ENCODE measurements around the gene TMEM30A.

The TMEM30A gene

DNA sequence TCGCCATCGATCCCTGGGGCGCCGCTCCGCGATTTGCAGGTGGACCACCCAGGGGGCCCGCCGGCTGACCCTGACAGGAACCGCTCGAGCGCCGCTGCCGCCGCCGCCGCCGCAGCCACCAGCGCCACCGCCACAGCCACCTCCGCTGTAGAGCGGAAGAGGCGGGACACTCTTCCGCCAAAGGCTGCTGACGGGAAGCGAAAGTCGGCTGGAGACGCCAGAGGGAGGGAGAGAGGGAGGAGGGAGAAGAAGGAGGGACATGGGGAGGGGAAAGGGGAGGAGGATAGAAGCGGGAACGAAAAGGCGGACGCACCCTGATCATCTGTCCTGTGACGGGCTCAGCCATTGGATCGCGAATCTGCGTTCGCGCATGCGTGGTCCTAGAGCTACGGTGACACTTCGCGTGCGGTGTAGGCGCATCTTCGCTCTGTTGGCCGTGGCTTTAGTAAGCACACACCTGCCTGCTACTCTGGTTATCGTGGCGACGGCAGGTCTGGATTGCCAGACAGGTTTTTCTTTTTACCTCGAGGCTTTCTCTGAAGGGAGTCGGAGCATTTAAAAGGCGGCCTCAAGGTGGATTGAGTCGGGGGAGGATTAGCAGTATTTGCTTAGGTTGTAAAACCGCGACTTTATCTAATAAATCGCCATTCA is at the start of gene TMEM30A:
Gene TMEM30A (minus strand): TSS at position 161 of the 651 bp plus-strand sequence. CDS start 154 bp downstream, at position 7.
- TF ChIP-seq, protein P1, sequence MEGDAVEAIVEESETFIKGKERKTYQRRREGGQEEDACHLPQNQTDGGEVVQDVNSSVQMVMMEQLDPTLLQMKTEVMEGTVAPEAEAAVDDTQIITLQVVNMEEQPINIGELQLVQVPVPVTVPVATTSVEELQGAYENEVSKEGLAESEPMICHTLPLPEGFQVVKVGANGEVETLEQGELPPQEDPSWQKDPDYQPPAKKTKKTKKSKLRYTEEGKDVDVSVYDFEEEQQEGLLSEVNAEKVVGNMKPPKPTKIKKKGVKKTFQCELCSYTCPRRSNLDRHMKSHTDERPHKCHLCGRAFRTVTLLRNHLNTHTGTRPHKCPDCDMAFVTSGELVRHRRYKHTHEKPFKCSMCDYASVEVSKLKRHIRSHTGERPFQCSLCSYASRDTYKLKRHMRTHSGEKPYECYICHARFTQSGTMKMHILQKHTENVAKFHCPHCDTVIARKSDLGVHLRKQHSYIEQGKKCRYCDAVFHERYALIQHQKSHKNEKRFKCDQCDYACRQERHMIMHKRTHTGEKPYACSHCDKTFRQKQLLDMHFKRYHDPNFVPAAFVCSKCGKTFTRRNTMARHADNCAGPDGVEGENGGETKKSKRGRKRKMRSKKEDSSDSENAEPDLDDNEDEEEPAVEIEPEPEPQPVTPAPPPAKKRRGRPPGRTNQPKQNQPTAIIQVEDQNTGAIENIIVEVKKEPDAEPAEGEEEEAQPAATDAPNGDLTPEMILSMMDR (IDR thresholded peaks at IDR 0.05; ENCODE audit: extremely low read depth, missing control alignments), result no peak
- DNase-seq (ENCODE audit: low spot score), result peak; percentile 95

DNA sequence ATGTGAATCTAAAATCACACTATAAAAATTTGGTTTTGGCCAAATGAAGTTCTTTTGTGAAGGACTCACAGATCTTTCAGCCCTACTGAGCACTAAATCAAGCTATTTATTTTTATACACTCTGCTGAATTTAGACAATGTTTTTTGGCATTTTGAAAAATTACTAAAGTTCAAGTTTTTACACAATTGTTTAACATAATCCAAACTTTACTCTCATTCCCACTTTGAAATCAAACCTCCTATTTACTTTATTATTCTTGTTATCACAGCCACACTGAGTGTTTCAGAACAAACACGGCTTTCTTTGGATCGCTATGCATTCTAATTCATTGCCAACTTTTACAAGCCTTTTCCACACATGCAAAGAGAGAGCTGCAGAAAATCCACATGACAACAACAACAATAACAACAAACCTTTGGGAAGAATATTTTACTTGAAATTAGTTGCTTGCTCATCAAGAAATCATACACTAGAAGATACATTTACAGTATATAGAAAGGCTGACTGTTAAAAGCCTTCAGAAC is 49.1 kb upstream of the TMEM30A start:
- DNase-seq (ENCODE audit: low spot score), result no peak
- TF ChIP-seq, protein P1 (IDR thresholded peaks at IDR 0.05; ENCODE audit: extremely low read depth, missing control alignments), result no peak

- no peak for DNase-seq (ENCODE audit: low spot score)
- TF ChIP-seq, protein P1 (IDR thresholded peaks at IDR 0.05; ENCODE audit: extremely low read depth, missing control alignments), result no peak
Observed at GRCh38 chr6:75331151-75331550, 46.6 kb upstream of the TMEM30A start.

GRCh38 chr6:75329703-75330102 is 45.1 kb upstream of the TMEM30A start:
- TF ChIP-seq, protein P1 (IDR thresholded peaks at IDR 0.05; ENCODE audit: extremely low read depth, missing control alignments), result no peak
- no peak for DNase-seq (ENCODE audit: low spot score)

- no peak for DNase-seq (ENCODE audit: low spot score)
- TF ChIP-seq, protein P1 (IDR thresholded peaks at IDR 0.05; ENCODE audit: extremely low read depth, missing control alignments), result no peak
Observed at GRCh38 chr6:75327807-75328206, 43.2 kb upstream of the TMEM30A start.

- TF ChIP-seq, protein P1 (IDR thresholded peaks at IDR 0.05; ENCODE audit: extremely low read depth, missing control alignments), result no peak
Observed at GRCh38 chr6:75326557-75327258, 42.1 kb upstream of the TMEM30A start.

DNA sequence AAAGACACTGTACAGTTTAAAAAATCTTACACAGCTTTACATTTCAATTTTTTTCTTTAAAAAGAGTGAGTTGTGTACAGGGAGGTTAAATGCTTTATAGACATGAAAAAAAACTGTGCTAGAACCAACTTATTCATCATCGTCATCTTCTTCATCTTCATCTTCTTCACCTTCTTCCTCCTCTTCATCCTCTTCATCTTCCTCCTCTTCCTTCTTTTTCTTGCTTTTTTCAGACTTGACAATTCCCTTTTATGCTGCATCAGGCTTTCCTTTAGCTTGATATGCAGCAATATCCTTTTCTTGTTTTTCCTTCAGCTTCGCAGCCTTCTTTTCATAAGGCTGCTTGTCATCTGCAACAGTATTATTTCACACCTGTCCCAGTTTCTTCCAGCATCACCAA is 34.3 kb upstream of the TMEM30A start:
- TF ChIP-seq, protein P1 (IDR thresholded peaks at IDR 0.05; ENCODE audit: extremely low read depth, missing control alignments), result no peak
- no peak for DNase-seq (ENCODE audit: low spot score)

More at GRCh38 chr6:75326557-75327258, 42.1 kb upstream of the TMEM30A start:
- no peak for DNase-seq (ENCODE audit: low spot score)

All from GM20000 (cell line).